Naive thymus-derived CD4-positive, alpha-beta T cell (primary cell): ENCODE measurements around the gene QKI. TPM values are rescaled to one million over a fixed set of nuclear protein-coding genes. Genes with fewer than 3 reads are reported as not detected.
A peak's percentile ranks its signal among the peaks of the same experiment; 100 is the strongest.
"Not testable (repeated sequence)": the region's sequence is repeated elsewhere in the genome, so short reads cannot be mapped to it uniquely, and the experiment has no call there.

Source experiments
- ATAC-seq: fragments of 150-1000 bp; cut with Tn5 transposase; 2 replicates; pipeline ENCODE4 v1.10.0; 2021; ENCODE audit warnings: mild to moderate bottlenecking, moderate library complexity
- CTCF ChIA-PET: fragments of 350-600 bp; sonication (Branson Sonifier 250); formaldehyde crosslinking; loops from one replicate; lab custom pipeline; 2021; ENCODE audit warnings: antibody characterized with exemption; lab: Charles Lee
- POLR2A ChIA-PET: fragments of 350-600 bp; sonication (Branson Sonifier 250); formaldehyde crosslinking; loops from one replicate; lab custom pipeline; 2021; ENCODE audit warnings: antibody characterized with exemption, inconsistent platforms; lab: Charles Lee
- DNase-seq, 9 donors: peaks; one replicate each; pipeline versions ENCODE4 v3.0.0 to v3.0.0-alpha.2; 2020 to 2022; ENCODE audit warnings: mixed read lengths in 1 of 9
- H3K27ac ChIP-seq: one replicate; pipeline ENCODE4 v1.7.0; 2013; ENCODE audit warnings: mild to moderate bottlenecking, low read depth, low read length, moderate library complexity
- H3K27me3 ChIP-seq, 2 donors: one replicate each; pipeline ENCODE4 v1.7.0; 2013; ENCODE audit warnings: low read length in 2 of 2, mild to moderate bottlenecking in 2 of 2, moderate library complexity in 2 of 2; ENCODE audit not compliant: control insufficient read depth in 2 of 2, insufficient read depth in 2 of 2
- H3K36me3 ChIP-seq, 3 experiments: 1 replicate in 2 of 3; 2 replicates in 1 of 3; pipeline ENCODE4 v1.7.0; 2013; ENCODE audit warnings: low read length in 3 of 3, mild to moderate bottlenecking in 3 of 3, moderate library complexity in 1 of 3; ENCODE audit not compliant: insufficient read depth in 3 of 3, control insufficient read depth in 2 of 3
- H3K4me1 ChIP-seq, 2 donors: one replicate each; pipeline ENCODE4 v1.7.0; 2013; ENCODE audit warnings: low read length in 2 of 2, mild to moderate bottlenecking in 2 of 2, moderate library complexity in 1 of 2; ENCODE audit not compliant: control insufficient read depth in 2 of 2, insufficient read depth in 2 of 2
- H3K4me3 ChIP-seq: 2 replicates; pipeline ENCODE4 v1.7.0; 2013; ENCODE audit warnings: mild to moderate bottlenecking, low read length
- H3K9me3 ChIP-seq, 3 experiments: 1 replicate in 2 of 3; 2 replicates in 1 of 3; pipeline ENCODE4 v1.7.0; 2013; ENCODE audit warnings: low read length in 3 of 3; ENCODE audit not compliant: control insufficient read depth in 2 of 3
- H3K27ac Mint-ChIP-seq, 9 donors: one replicate each; pipeline ENCODE4 v1.8.0; 2020 to 2022; ENCODE audit warnings: mixed read lengths in 9 of 9, mild to moderate bottlenecking in 8 of 9, moderate library complexity in 5 of 9, inconsistent platforms in 2 of 9
- H3K27me3 Mint-ChIP-seq, 5 donors: one replicate each; pipeline ENCODE4 v1.8.0; 2021 to 2022; ENCODE audit warnings: mixed read lengths in 5 of 5, mild to moderate bottlenecking in 1 of 5
- H3K36me3 Mint-ChIP-seq, 5 donors: one replicate each; pipeline ENCODE4 v1.8.0; 2020 to 2022; ENCODE audit warnings: mixed read lengths in 5 of 5, mild to moderate bottlenecking in 3 of 5, inconsistent platforms in 1 of 5
- H3K4me1 Mint-ChIP-seq, 7 donors: one replicate each; pipeline ENCODE4 v1.8.0; 2020 to 2022; ENCODE audit warnings: mixed read lengths in 7 of 7, mild to moderate bottlenecking in 3 of 7, inconsistent platforms in 1 of 7
- H3K4me3 Mint-ChIP-seq, 10 donors: one replicate each; pipeline ENCODE4 v1.8.0; 2020 to 2022; ENCODE audit warnings: mild to moderate bottlenecking in 10 of 10, mixed read lengths in 10 of 10, moderate library complexity in 6 of 10, inconsistent platforms in 2 of 10
- H3K9me3 Mint-ChIP-seq, 11 donors: one replicate each; pipeline ENCODE4 v1.8.0; 2020 to 2022; ENCODE audit warnings: mixed read lengths in 11 of 11, mild to moderate bottlenecking in 4 of 11, inconsistent platforms in 1 of 11, moderate library complexity in 1 of 11
- intact Hi-C, 2 donors: fragments of 100-400 bp; cut with micrococcal nuclease; formaldehyde crosslinking; loops; one replicate each; pipeline ENCODE4 v1.15.1; 2023
- polyA plus RNA-seq, 2 donors: library from polyadenylated mRNA; unstranded; fragments of 300-500 nt; fragmentation: Illumina TruSeq; gene quantifications; one replicate each; pipeline ENCODE4 v1.2.3, GENCODE V29; 2021
- total RNA-seq, 6 experiments: library from RNA in 5 of 6; stranded (reverse) in 5 of 6; gene quantifications; 1 replicate in 5 of 6; 2 replicates in 1 of 6; pipeline ENCODE4 v1.2.3 and lab custom pipeline; 2021 to 2026

The QKI gene
- total and polyA plus RNA-seq, 7 experiments from 2014 or later: 15.0 to 147 (median 72.5) TPM

- Histone ChIP-seq H3K27ac (no peak overlapping the region), H3K4me3 (no peak overlapping the region), H3K4me1 (peaks cover 0 to 10% of the 10 kb centered on the region in 2 donors), H3K9me3 (no peaks in the 10 kb centered on the region), H3K36me3 (no peaks in the 10 kb centered on the region), H3K27me3 (no peaks in the 10 kb centered on the region)
- peak overlapping the region in 2 of 10 donors; percentile 9 to 28 for H3K4me3 Mint-ChIP-seq
- peaks cover 24 to 83% (median 68%) of the 10 kb centered on the region in 7 donors for H3K4me1 Mint-ChIP-seq
- ChIA-PET CTCF (no interaction called here), POLR2A (no interaction called here)
- no peak for ATAC-seq
- no peak for DNase-seq
- no peaks in the 10 kb centered on the region for H3K27me3 Mint-ChIP-seq
- peaks cover 0 to 6% (median 0%) of the 10 kb centered on the region in 5 donors for H3K36me3 Mint-ChIP-seq
- H3K9me3 Mint-ChIP-seq: no peaks in the 10 kb centered on the region
- intact Hi-C loops: no loop called here
- H3K27ac Mint-ChIP-seq: no peak overlapping the region
Measured at GRCh38 chr6:163436843-163437242, 22.3 kb downstream of the QKI start.

- POLR2A ChIA-PET: no interaction called here
- CTCF ChIA-PET: no interaction called here
- H3K4me1 ChIP-seq: peaks cover 0 to 10% of the 10 kb centered on the region in 2 donors
- Mint-ChIP-seq H3K36me3 (peaks cover 0 to 6% (median 0%) of the 10 kb centered on the region in 5 donors), H3K9me3 (no peaks in the 10 kb centered on the region), H3K27me3 (no peaks in the 10 kb centered on the region), H3K27ac (peak overlapping the region in 1 of 9 donors; percentile 26), H3K4me3 (peak overlapping the region in 4 of 10 donors; percentile 7 to 40 (median 20)), H3K4me1 (peaks cover 27 to 85% (median 72%) of the 10 kb centered on the region in 7 donors)
- no peak overlapping the region for H3K27ac ChIP-seq
- no peaks in the 10 kb centered on the region for H3K9me3 ChIP-seq
- H3K4me3 ChIP-seq: no peak overlapping the region
- no peaks in the 10 kb centered on the region for H3K36me3 ChIP-seq
- intact Hi-C loops: no loop called here
- DNase-seq (no peak), ATAC-seq (no peak)
- no peaks in the 10 kb centered on the region for H3K27me3 ChIP-seq
Measured at GRCh38 chr6:163437466-163437865, 22.9 kb downstream of the QKI start.

DNA sequence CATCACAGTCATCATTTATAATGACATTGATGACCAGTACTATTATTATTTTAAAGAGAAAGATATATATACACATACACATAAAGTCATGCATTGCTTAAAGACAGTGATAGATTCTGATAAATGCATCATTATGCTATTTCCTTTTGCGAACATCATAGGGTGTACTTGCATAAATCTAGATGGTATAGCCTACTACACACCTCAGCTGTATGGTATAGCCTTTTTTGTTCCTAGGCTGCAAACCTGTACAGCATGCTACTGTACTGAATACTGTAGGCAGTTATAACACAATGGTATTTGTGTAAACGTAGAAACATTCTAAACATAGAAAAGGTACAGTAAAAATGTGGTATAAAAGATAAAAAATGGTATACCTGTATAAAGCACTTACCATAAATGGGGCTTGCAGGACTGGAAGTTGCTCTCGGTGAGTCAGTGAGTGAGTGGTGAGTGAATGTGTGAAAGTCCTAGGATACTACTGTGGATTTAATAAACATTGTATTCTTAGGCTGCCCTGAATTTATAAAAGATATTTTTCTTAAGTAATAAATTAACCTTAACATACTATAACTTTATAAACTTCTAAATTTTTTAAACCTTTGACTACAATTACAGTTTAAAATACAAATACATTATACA lies 23.9 kb downstream of the QKI start:
- peaks cover 0 to 6% of the 10 kb centered on the region in 2 donors for H3K4me1 ChIP-seq
- no peak overlapping the region for H3K27ac ChIP-seq
- no peaks in the 10 kb centered on the region for H3K9me3 Mint-ChIP-seq
- CTCF ChIA-PET: no interaction called here
- H3K36me3 Mint-ChIP-seq: peaks cover 0 to 6% (median 0%) of the 10 kb centered on the region in 5 donors
- no peaks in the 10 kb centered on the region for H3K27me3 ChIP-seq
- ATAC-seq (no peak), DNase-seq (no peak)
- H3K4me1 Mint-ChIP-seq: peaks cover 22 to 84% (median 70%) of the 10 kb centered on the region in 7 donors
- H3K27me3 Mint-ChIP-seq: no peaks in the 10 kb centered on the region
- H3K27ac Mint-ChIP-seq: no peak overlapping the region
- no peaks in the 10 kb centered on the region for H3K36me3 ChIP-seq
- POLR2A ChIA-PET: no interaction called here
- intact Hi-C loops: no loop called here
- no peaks in the 10 kb centered on the region for H3K9me3 ChIP-seq
- no peak overlapping the region for H3K4me3 ChIP-seq
- H3K4me3 Mint-ChIP-seq: peak overlapping the region in 1 of 10 donors; percentile 28

- peaks cover 0 to 6% of the 10 kb centered on the region in 2 donors for H3K4me1 ChIP-seq
- H3K27ac Mint-ChIP-seq: no peak overlapping the region
- DNase-seq (no peak), ATAC-seq (peak; percentile 42)
- H3K4me1 Mint-ChIP-seq: peaks cover 24 to 86% (median 72%) of the 10 kb centered on the region in 7 donors
- H3K36me3 Mint-ChIP-seq: peaks cover 0 to 6% (median 0%) of the 10 kb centered on the region in 5 donors
- intact Hi-C loops: no loop called here
- H3K36me3 ChIP-seq: no peaks in the 10 kb centered on the region
- no peaks in the 10 kb centered on the region for H3K9me3 ChIP-seq
- no peaks in the 10 kb centered on the region for H3K27me3 ChIP-seq
- no peaks in the 10 kb centered on the region for H3K9me3 Mint-ChIP-seq
- H3K27me3 Mint-ChIP-seq: no peaks in the 10 kb centered on the region
- H3K4me3 ChIP-seq: no peak overlapping the region
- ChIA-PET POLR2A (no interaction called here), CTCF (no interaction called here)
- no peak overlapping the region for H3K27ac ChIP-seq
- H3K4me3 Mint-ChIP-seq: peak overlapping the region in 1 of 10 donors; percentile 26
Measured at GRCh38 chr6:163438940-163439335, 24.4 kb downstream of the QKI start.

DNA sequence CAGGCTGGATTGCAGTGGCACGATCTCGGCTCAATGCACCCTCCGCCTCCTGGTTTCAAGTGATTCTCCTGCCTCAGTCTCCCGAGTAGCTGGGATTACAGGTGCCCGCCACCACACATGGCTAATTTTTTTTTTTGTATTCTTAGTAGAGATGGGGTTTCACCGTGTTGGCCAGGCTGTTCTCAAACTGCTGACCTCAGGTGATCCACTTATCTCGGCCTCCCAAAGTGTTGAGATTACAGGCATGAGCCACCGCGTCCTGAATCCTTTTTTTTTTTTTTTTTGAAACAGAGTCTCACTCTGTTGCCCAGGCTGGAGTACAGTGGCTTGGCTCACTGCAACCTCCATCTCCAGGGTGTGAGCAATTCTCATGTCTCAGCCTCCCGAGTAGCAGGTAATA lies 24.9 kb downstream of the QKI start:
- H3K27ac Mint-ChIP-seq, H3K4me1 ChIP-seq, H3K36me3 ChIP-seq, H3K9me3 ChIP-seq, H3K27me3 Mint-ChIP-seq, H3K27ac ChIP-seq, H3K9me3 Mint-ChIP-seq, H3K4me3 ChIP-seq, ATAC-seq, DNase-seq, H3K36me3 Mint-ChIP-seq, H3K27me3 ChIP-seq, intact Hi-C loops: not testable (repeated sequence)
- ChIA-PET POLR2A (interaction anchor here (0.6 to 0.8 kb wide), 2 partner anchors 17 to 21 kb away, joined by 4 read pairs; no protein-coding TSS in a partner anchor), CTCF (interaction anchor here (0.6 kb wide), 1 partner anchor 19 kb away, joined by 4 read pairs; no protein-coding TSS in a partner anchor)
- Mint-ChIP-seq H3K4me1 (peaks cover 26 to 87% (median 73%) of the 10 kb centered on the region in 7 donors), H3K4me3 (peak overlapping the region in 1 of 10 donors; percentile 26)

- no peaks in the 10 kb centered on the region for H3K27me3 Mint-ChIP-seq
- H3K36me3 Mint-ChIP-seq: peaks cover 0 to 6% (median 0%) of the 10 kb centered on the region in 5 donors
- POLR2A ChIA-PET: interaction anchor here (0.6 to 0.8 kb wide), 2 partner anchors 17 to 22 kb away, joined by 4 read pairs; no protein-coding TSS in a partner anchor
- intact Hi-C loops: no loop called here
- Histone ChIP-seq H3K9me3 (no peaks in the 10 kb centered on the region), H3K36me3 (no peaks in the 10 kb centered on the region), H3K4me3 (no peak overlapping the region), H3K27me3 (no peaks in the 10 kb centered on the region), H3K4me1 (peaks cover 0 to 6% of the 10 kb centered on the region in 2 donors), H3K27ac (no peak overlapping the region)
- peaks cover 26 to 85% (median 72%) of the 10 kb centered on the region in 7 donors for H3K4me1 Mint-ChIP-seq
- DNase-seq (no peak), ATAC-seq (no peak)
- H3K4me3 Mint-ChIP-seq: peak overlapping the region in 4 of 10 donors; percentile 1 to 30 (median 22)
- CTCF ChIA-PET: interaction anchor here (0.6 kb wide), 1 partner anchor 20 kb away, joined by 4 read pairs; no protein-coding TSS in a partner anchor
- no peaks in the 10 kb centered on the region for H3K9me3 Mint-ChIP-seq
- H3K27ac Mint-ChIP-seq: peak overlapping the region in 2 of 9 donors; percentile 2 to 19
Measured at GRCh38 chr6:163439997-163440396, 25.5 kb downstream of the QKI start.
